KBM-7 (cell line): Measurements from ENCODE around the gene PRR18.

Experiments used
- DNase-seq: peaks from one replicate; pipeline ENCODE4 v3.0.0-alpha.2; 2015
- in situ Hi-C: fragments of 300-500 bp; cut with MboI; formaldehyde crosslinking; loops from 2 replicates; pipeline ENCODE4 v1.14.3; 2020; ENCODE audit warnings: low sequenced_read_pairs, low pct_unique_long_range_greater_than_20kb, mixed read lengths

Gene PRR18

GRCh38 chr6:166281104-166281503, 27.1 kb downstream of the PRR18 start:
- no peak for DNase-seq
- in situ Hi-C loops, result no loop called here

GRCh38 chr6:166279393-166279679, 28.9 kb downstream of the PRR18 start:
- in situ Hi-C loops, result no loop called here
- DNase-seq, result no peak

- in situ Hi-C loops, result no loop called here
- no peak for DNase-seq
Observed at GRCh38 chr6:166278579-166279392, 29.4 kb downstream of the PRR18 start.

GRCh38 chr6:166277892-166278578, 30.2 kb downstream of the PRR18 start:
- in situ Hi-C loops, result no loop called here
- no peak for DNase-seq

- in situ Hi-C loops, result no loop called here
- DNase-seq, result no peak
Observed at GRCh38 chr6:166277018-166277417, 31.2 kb downstream of the PRR18 start.

GRCh38 chr6:166275714-166276166, 32.5 kb downstream of the PRR18 start:
- in situ Hi-C loops, result no loop called here
- peak; percentile 86 for DNase-seq

- DNase-seq, result no peak
- in situ Hi-C loops, result no loop called here
Observed at GRCh38 chr6:166274739-166275370, 33.3 kb downstream of the PRR18 start.

- in situ Hi-C loops, result no loop called here
- no peak for DNase-seq
Observed at GRCh38 chr6:166274163-166274562, 34.0 kb downstream of the PRR18 start.

- no peak for DNase-seq
- in situ Hi-C loops, result no loop called here
Observed at GRCh38 chr6:166271376-166271765, 36.8 kb downstream of the PRR18 start.

GRCh38 chr6:166270706-166271375, 37.4 kb downstream of the PRR18 start:
- in situ Hi-C loops, result no loop called here
- DNase-seq, result no peak

- in situ Hi-C loops, result no loop called here
- no peak for DNase-seq
Observed at GRCh38 chr6:166269301-166270039, 38.7 kb downstream of the PRR18 start.

GRCh38 chr6:166268431-166268830, 39.8 kb downstream of the PRR18 start:
- in situ Hi-C loops, result no loop called here
- no peak for DNase-seq

- DNase-seq, result no peak
- in situ Hi-C loops, result no loop called here
Observed at GRCh38 chr6:166267526-166267925, 40.7 kb downstream of the PRR18 start.

GRCh38 chr6:166266336-166266735, 41.9 kb downstream of the PRR18 start:
- in situ Hi-C loops, result no loop called here
- DNase-seq, result no peak

- no peak for DNase-seq
- in situ Hi-C loops, result no loop called here
Observed at GRCh38 chr6:166262743-166263515, 45.3 kb downstream of the PRR18 start.

- in situ Hi-C loops, result no loop called here
- DNase-seq, result peak; percentile 59
Observed at GRCh38 chr6:166259296-166259977, 48.8 kb downstream of the PRR18 start.

GRCh38 chr6:166258854-166259276, 49.3 kb downstream of the PRR18 start:
- in situ Hi-C loops, result no loop called here
- peak; percentile 77 for DNase-seq

GRCh38 chr6:166257911-166258318, 50.3 kb downstream of the PRR18 start:
- DNase-seq, result no peak
- in situ Hi-C loops, result no loop called here
